Hindlimb muscle (tissue), 1 donor: ENCODE measurements around the gene MTX3. TPM values are rescaled to one million over a fixed set of nuclear protein-coding genes. Genes with fewer than 3 reads are reported as not detected.

ENCODE experiments used
- DNase-seq: peaks from one replicate; pipeline ENCODE4 v3.0.0-alpha.2; 2013
- polyA plus RNA-seq: library from polyadenylated mRNA; unstranded; fragments of 120-200 nt; gene quantifications from one replicate; pipeline ENCODE4 v1.2.1, GENCODE V29; 2013; ENCODE audit not compliant: insufficient read length

MTX3 gene
- polyA plus RNA-seq, 1 donor: 11.2 TPM

- DNase-seq: no peak
Observed at GRCh38 chr5:79982136-79982535, 8.9 kb downstream of the MTX3 start.

- DNase-seq: no peak
Observed at GRCh38 chr5:79976759-79977515, 14.1 kb downstream of the MTX3 start.

- no peak for DNase-seq
Observed at GRCh38 chr5:79975422-79975821, 15.6 kb downstream of the MTX3 start.

GRCh38 chr5:79974886-79975285 is 16.2 kb downstream of the MTX3 start:
- DNase-seq: no peak

- DNase-seq: no peak
Observed at GRCh38 chr5:79973996-79974395, 17.1 kb downstream of the MTX3 start.

- no peak for DNase-seq
Observed at GRCh38 chr5:79973511-79973910, 17.6 kb downstream of the MTX3 start.

GRCh38 chr5:79971156-79971555 is 19.9 kb downstream of the MTX3 start:
- DNase-seq: no peak

- no peak for DNase-seq
Observed at GRCh38 chr5:79966448-79966847, 24.6 kb downstream of the MTX3 start.

- DNase-seq: no peak
Observed at GRCh38 chr5:79964136-79964535, 26.9 kb downstream of the MTX3 start.

- DNase-seq: no peak
Observed at GRCh38 chr5:79963261-79964061, 27.6 kb downstream of the MTX3 start.

- no peak for DNase-seq
Observed at GRCh38 chr5:79962575-79963222, 28.4 kb downstream of the MTX3 start.

GRCh38 chr5:79961716-79962574 is 29.1 kb downstream of the MTX3 start:
- no peak for DNase-seq

GRCh38 chr5:79959407-79959806 is 31.7 kb downstream of the MTX3 start:
- DNase-seq: no peak

GRCh38 chr5:79955941-79956670 is 35.0 kb downstream of the MTX3 start:
- no peak for DNase-seq

- no peak for DNase-seq
Observed at GRCh38 chr5:79955356-79955895, 35.6 kb downstream of the MTX3 start.

GRCh38 chr5:79954620-79955019 is 36.4 kb downstream of the MTX3 start:
- no peak for DNase-seq

GRCh38 chr5:79947567-79947966 is 43.5 kb downstream of the MTX3 start:
- no peak for DNase-seq

- DNase-seq: no peak
Observed at GRCh38 chr5:79938468-79938867, 52.6 kb downstream of the MTX3 start.

GRCh38 chr5:79936646-79937216 is 54.3 kb downstream of the MTX3 start:
- DNase-seq: no peak

- no peak for DNase-seq
Observed at GRCh38 chr5:79936002-79936645, 54.9 kb downstream of the MTX3 start.

GRCh38 chr5:79934681-79935080 is 56.4 kb downstream of the MTX3 start:
- DNase-seq: no peak
